CD4-positive, alpha-beta T cell treated with Interleukin-12 subunit alpha and Interleukin-12 subunit beta, for 1 hour (primary cell): Measurements from ENCODE around the gene EFHD2.
A peak's percentile ranks its signal among the peaks of the same experiment; 100 is the strongest.

Experiments
- DNase-seq: peaks from one replicate; pipeline ENCODE4 v3.0.0-alpha.2; 2020

EFHD2 gene

GRCh38 chr1:15433471-15433870 lies 23.8 kb downstream of the EFHD2 start:
- peak; percentile 18 for DNase-seq

- peak; percentile 31 for DNase-seq
Measured at GRCh38 chr1:15434739-15435138, 25.1 kb downstream of the EFHD2 start.

GRCh38 chr1:15435239-15436077 lies 25.8 kb downstream of the EFHD2 start:
- DNase-seq, result peak; percentile 23

- peak; percentile 4 for DNase-seq
Measured at GRCh38 chr1:15436881-15437442, 27.3 kb downstream of the EFHD2 start.

GRCh38 chr1:15439325-15439724 lies 29.6 kb downstream of the EFHD2 start:
- no peak for DNase-seq

GRCh38 chr1:15440357-15440756 lies 30.7 kb downstream of the EFHD2 start:
- DNase-seq, result no peak

- DNase-seq, result no peak
Measured at GRCh38 chr1:15441247-15441646, 31.6 kb downstream of the EFHD2 start.

- DNase-seq, result no peak
Measured at GRCh38 chr1:15442119-15442518, 32.4 kb downstream of the EFHD2 start.

GRCh38 chr1:15442759-15443158 lies 33.1 kb downstream of the EFHD2 start:
- no peak for DNase-seq

- DNase-seq, result no peak
Measured at GRCh38 chr1:15443281-15443680, 33.6 kb downstream of the EFHD2 start.

- no peak for DNase-seq
Measured at GRCh38 chr1:15444468-15445389, 35.0 kb downstream of the EFHD2 start.

GRCh38 chr1:15445390-15446122 lies 35.9 kb downstream of the EFHD2 start:
- DNase-seq, result no peak

GRCh38 chr1:15446212-15446611 lies 36.5 kb downstream of the EFHD2 start:
- no peak for DNase-seq

- no peak for DNase-seq
Measured at GRCh38 chr1:15448877-15449462, 39.3 kb downstream of the EFHD2 start.

GRCh38 chr1:15449567-15449966 lies 39.9 kb downstream of the EFHD2 start:
- no peak for DNase-seq

GRCh38 chr1:15451014-15451722 lies 41.5 kb downstream of the EFHD2 start:
- no peak for DNase-seq

GRCh38 chr1:15452216-15452615 lies 42.5 kb downstream of the EFHD2 start:
- DNase-seq, result no peak

GRCh38 chr1:15452866-15453571 lies 43.3 kb downstream of the EFHD2 start:
- DNase-seq, result no peak

- no peak for DNase-seq
Measured at GRCh38 chr1:15453734-15454133, 44.0 kb downstream of the EFHD2 start.

- DNase-seq, result no peak
Measured at GRCh38 chr1:15454256-15454655, 44.6 kb downstream of the EFHD2 start.

- no peak for DNase-seq
Measured at GRCh38 chr1:15455522-15455921, 45.8 kb downstream of the EFHD2 start.
